ENCODE results near the gene GOLGA6D.
"Not testable (repeated sequence)": the region's sequence is repeated elsewhere in the genome, so short reads cannot be mapped to it uniquely, and the experiment has no call there.

The GOLGA6D gene

DNA sequence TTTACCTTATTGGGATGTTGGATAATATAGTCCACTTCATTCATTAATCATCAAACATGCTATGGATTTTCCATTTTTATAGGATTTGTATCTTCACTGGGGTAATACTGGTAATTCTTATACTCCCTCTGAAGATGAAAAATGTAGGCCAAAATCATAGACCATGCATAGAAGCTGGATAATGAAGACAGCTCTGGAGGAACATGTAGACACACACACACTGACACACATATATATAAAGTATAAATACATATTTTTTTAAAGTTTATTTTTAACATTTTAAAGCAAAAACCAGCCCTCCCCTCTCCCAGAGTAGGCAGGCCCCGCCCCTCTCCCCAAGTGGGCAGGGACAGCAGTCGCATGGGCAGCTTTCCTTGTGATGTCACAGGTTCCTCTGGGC lies 24.6 kb upstream of the GOLGA6D start, which contains the start of gene GOLGA6C:
GOLGA6C (plus strand) TSS at position 301 of the 400 bp plus-strand sequence. CDS start 265 bp downstream, outside the sequence.
- not testable (repeated sequence) for H3K14ac ChIP-seq (ENCODE audit: low read length in 2 of 2); H2BK12ac ChIP-seq (ENCODE audit: low read length in 2 of 2); H3K4me2 ChIP-seq (ENCODE audit: low read length, poor library complexity, severe bottlenecking); H3K9ac ChIP-seq (ENCODE audit: low read length); DNase-seq; H3K9me3 ChIP-seq (ENCODE audit: control insufficient read depth, low read length); H3K4ac ChIP-seq (ENCODE audit: low read depth in 1 of 2, low read length in 2 of 2); H2BK5ac ChIP-seq (ENCODE audit: low read depth, low read length, poor library complexity, severe bottlenecking); H3K36me3 ChIP-seq (ENCODE audit: control insufficient read depth in 1 of 2, insufficient read depth in 2 of 2, low read depth in 1 of 2, low read length in 2 of 2); H2BK120ac ChIP-seq (ENCODE audit: low read depth, low read length); H2BK15ac ChIP-seq (ENCODE audit: low read depth, poor library complexity, severe bottlenecking); H2AK5ac ChIP-seq (ENCODE audit: low read length, severe bottlenecking); H3K27me3 ChIP-seq (ENCODE audit: control insufficient read depth in 1 of 2, insufficient read depth in 1 of 2, low read length in 2 of 2); H3K4me1 ChIP-seq (ENCODE audit: control insufficient read depth, insufficient read depth, low read depth, low read length); H2AFZ ChIP-seq (ENCODE audit: low read depth, low read length); H3K79me1 ChIP-seq (replicated peaks; ENCODE audit: low read length, poor library complexity, severe bottlenecking); H4K91ac ChIP-seq (ENCODE audit: low read length); H3K18ac ChIP-seq (ENCODE audit: low read depth in 1 of 2, low read length in 2 of 2); H3K23ac ChIP-seq (ENCODE audit: low read length in 2 of 2); H3K27ac ChIP-seq (ENCODE audit: low read length, poor library complexity, severe bottlenecking); H3K4me3 ChIP-seq (ENCODE audit: insufficient read depth in 1 of 2, low read depth in 1 of 2, low read length in 2 of 2); H4K8ac ChIP-seq (ENCODE audit: low read length)
- WGBS: no CpG with 5 or more reads among the region's 2 CpGs

DNA sequence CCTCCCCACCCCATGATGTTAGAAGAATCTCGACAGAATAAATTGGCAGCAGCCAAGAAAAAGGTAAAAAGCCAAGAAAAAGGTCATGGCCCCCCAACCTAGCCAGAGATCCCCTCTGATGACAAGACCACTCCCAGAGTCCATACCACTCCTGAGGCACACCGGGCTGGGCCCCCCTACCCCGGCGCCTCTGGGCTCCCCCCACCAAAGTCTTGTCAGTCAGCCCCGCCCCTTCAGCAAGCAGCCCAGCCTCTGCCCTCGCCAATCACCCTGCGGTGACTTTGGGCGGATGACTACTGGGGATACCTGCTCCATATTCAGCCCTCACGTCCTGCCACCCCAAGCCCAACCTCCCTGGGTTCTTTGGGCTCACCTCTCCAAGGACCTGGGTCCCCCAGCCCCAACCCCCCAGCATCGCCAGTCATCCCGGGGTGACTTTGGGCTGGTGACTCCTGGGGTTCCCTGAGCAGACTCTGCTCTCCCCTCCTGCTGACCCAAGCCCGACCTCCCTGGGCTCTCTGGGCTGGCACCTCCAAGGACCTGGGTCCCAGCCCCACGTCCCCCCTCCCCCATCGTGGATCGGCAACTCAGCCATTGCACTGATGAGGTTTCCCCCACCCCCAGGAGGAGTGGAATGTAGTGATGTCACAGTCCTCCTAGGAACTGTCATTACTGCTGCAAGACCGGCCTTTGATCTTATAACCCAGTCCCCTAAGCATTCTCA lies 23.9 kb upstream of the GOLGA6D start:
- not testable (repeated sequence) for H2BK120ac ChIP-seq (ENCODE audit: low read depth, low read length); H3K4me3 ChIP-seq (ENCODE audit: insufficient read depth in 1 of 2, low read depth in 1 of 2, low read length in 2 of 2); H3K18ac ChIP-seq (ENCODE audit: low read depth in 1 of 2, low read length in 2 of 2); H3K9ac ChIP-seq (ENCODE audit: low read length); H2BK15ac ChIP-seq (ENCODE audit: low read depth, poor library complexity, severe bottlenecking); H4K91ac ChIP-seq (ENCODE audit: low read length); DNase-seq; H3K4ac ChIP-seq (ENCODE audit: low read depth in 1 of 2, low read length in 2 of 2); H2BK12ac ChIP-seq (ENCODE audit: low read length in 2 of 2); H3K14ac ChIP-seq (ENCODE audit: low read length in 2 of 2); H4K8ac ChIP-seq (ENCODE audit: low read length); H2AFZ ChIP-seq (ENCODE audit: low read depth, low read length); H3K4me2 ChIP-seq (ENCODE audit: low read length, poor library complexity, severe bottlenecking); H3K4me1 ChIP-seq (ENCODE audit: control insufficient read depth, insufficient read depth, low read depth, low read length); H3K9me3 ChIP-seq (ENCODE audit: control insufficient read depth, low read length); H3K36me3 ChIP-seq (ENCODE audit: control insufficient read depth in 1 of 2, insufficient read depth in 2 of 2, low read depth in 1 of 2, low read length in 2 of 2); H3K27me3 ChIP-seq (ENCODE audit: control insufficient read depth in 1 of 2, insufficient read depth in 1 of 2, low read length in 2 of 2); H3K79me1 ChIP-seq (replicated peaks; ENCODE audit: low read length, poor library complexity, severe bottlenecking); H2BK5ac ChIP-seq (ENCODE audit: low read depth, low read length, poor library complexity, severe bottlenecking); H2AK5ac ChIP-seq (ENCODE audit: low read length, severe bottlenecking); H3K27ac ChIP-seq (ENCODE audit: low read length, poor library complexity, severe bottlenecking); H3K23ac ChIP-seq (ENCODE audit: low read length in 2 of 2)
- WGBS: 92% methylated on average over 3 of the region's 16 CpGs

DNA sequence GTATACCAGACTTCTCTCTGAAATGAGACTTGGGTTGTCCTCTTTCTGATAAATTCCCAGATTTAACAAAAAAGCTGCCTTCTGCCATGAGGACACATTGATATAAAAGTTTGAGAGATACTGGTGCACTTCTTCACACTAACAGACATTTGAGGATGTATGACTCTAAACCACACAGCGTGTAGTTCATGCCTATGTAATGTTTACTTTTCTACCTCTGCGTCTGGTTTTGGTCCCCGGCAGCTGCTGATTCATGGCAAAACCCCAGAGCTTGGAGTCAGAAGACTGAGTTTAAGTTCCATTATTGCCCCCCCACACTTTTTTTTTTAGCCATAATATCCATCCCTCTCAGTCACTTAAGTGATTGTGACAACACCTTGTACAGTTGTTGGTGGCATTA lies 22.8 kb upstream of the GOLGA6D start:
- H4K8ac ChIP-seq (ENCODE audit: low read length); H3K18ac ChIP-seq (ENCODE audit: low read depth in 1 of 2, low read length in 2 of 2); H2AK5ac ChIP-seq (ENCODE audit: low read length, severe bottlenecking); H3K4me2 ChIP-seq (ENCODE audit: low read length, poor library complexity, severe bottlenecking); DNase-seq; H3K36me3 ChIP-seq (ENCODE audit: control insufficient read depth in 1 of 2, insufficient read depth in 2 of 2, low read depth in 1 of 2, low read length in 2 of 2); H2BK15ac ChIP-seq (ENCODE audit: low read depth, poor library complexity, severe bottlenecking); H2BK12ac ChIP-seq (ENCODE audit: low read length in 2 of 2); H2AFZ ChIP-seq (ENCODE audit: low read depth, low read length); H3K79me1 ChIP-seq (replicated peaks; ENCODE audit: low read length, poor library complexity, severe bottlenecking); H3K4ac ChIP-seq (ENCODE audit: low read depth in 1 of 2, low read length in 2 of 2); H2BK5ac ChIP-seq (ENCODE audit: low read depth, low read length, poor library complexity, severe bottlenecking); H3K4me1 ChIP-seq (ENCODE audit: control insufficient read depth, insufficient read depth, low read depth, low read length); H3K27ac ChIP-seq (ENCODE audit: low read length, poor library complexity, severe bottlenecking); H3K23ac ChIP-seq (ENCODE audit: low read length in 2 of 2); H4K91ac ChIP-seq (ENCODE audit: low read length); H3K27me3 ChIP-seq (ENCODE audit: control insufficient read depth in 1 of 2, insufficient read depth in 1 of 2, low read length in 2 of 2); H3K9ac ChIP-seq (ENCODE audit: low read length); H3K4me3 ChIP-seq (ENCODE audit: insufficient read depth in 1 of 2, low read depth in 1 of 2, low read length in 2 of 2); H3K9me3 ChIP-seq (ENCODE audit: control insufficient read depth, low read length); H3K14ac ChIP-seq (ENCODE audit: low read length in 2 of 2); H2BK120ac ChIP-seq (ENCODE audit: low read depth, low read length): not testable (repeated sequence)
- no CpG with 5 or more reads among the region's 3 CpGs for WGBS

- DNase-seq; H3K14ac ChIP-seq (ENCODE audit: low read length in 2 of 2); H2BK12ac ChIP-seq (ENCODE audit: low read length in 2 of 2); H2BK15ac ChIP-seq (ENCODE audit: low read depth, poor library complexity, severe bottlenecking); H3K27ac ChIP-seq (ENCODE audit: low read length, poor library complexity, severe bottlenecking); H3K27me3 ChIP-seq (ENCODE audit: control insufficient read depth in 1 of 2, insufficient read depth in 1 of 2, low read length in 2 of 2); H2AK5ac ChIP-seq (ENCODE audit: low read length, severe bottlenecking); H3K4ac ChIP-seq (ENCODE audit: low read depth in 1 of 2, low read length in 2 of 2); H4K91ac ChIP-seq (ENCODE audit: low read length); H3K9ac ChIP-seq (ENCODE audit: low read length); H2AFZ ChIP-seq (ENCODE audit: low read depth, low read length); H4K8ac ChIP-seq (ENCODE audit: low read length); H3K9me3 ChIP-seq (ENCODE audit: control insufficient read depth, low read length); H3K36me3 ChIP-seq (ENCODE audit: control insufficient read depth in 1 of 2, insufficient read depth in 2 of 2, low read depth in 1 of 2, low read length in 2 of 2); H3K18ac ChIP-seq (ENCODE audit: low read depth in 1 of 2, low read length in 2 of 2); H3K23ac ChIP-seq (ENCODE audit: low read length in 2 of 2); H3K79me1 ChIP-seq (replicated peaks; ENCODE audit: low read length, poor library complexity, severe bottlenecking); H3K4me2 ChIP-seq (ENCODE audit: low read length, poor library complexity, severe bottlenecking); H3K4me1 ChIP-seq (ENCODE audit: control insufficient read depth, insufficient read depth, low read depth, low read length); H3K4me3 ChIP-seq (ENCODE audit: insufficient read depth in 1 of 2, low read depth in 1 of 2, low read length in 2 of 2); H2BK120ac ChIP-seq (ENCODE audit: low read depth, low read length); H2BK5ac ChIP-seq (ENCODE audit: low read depth, low read length, poor library complexity, severe bottlenecking): not testable (repeated sequence)
- WGBS: no CpG with 5 or more reads among the region's 8 CpGs
Observed at GRCh38 chr15:75273751-75274359, 8.8 kb upstream of the GOLGA6D start.
